ENCODE results near the gene TBCCD1.

TBCCD1 gene, protein sequence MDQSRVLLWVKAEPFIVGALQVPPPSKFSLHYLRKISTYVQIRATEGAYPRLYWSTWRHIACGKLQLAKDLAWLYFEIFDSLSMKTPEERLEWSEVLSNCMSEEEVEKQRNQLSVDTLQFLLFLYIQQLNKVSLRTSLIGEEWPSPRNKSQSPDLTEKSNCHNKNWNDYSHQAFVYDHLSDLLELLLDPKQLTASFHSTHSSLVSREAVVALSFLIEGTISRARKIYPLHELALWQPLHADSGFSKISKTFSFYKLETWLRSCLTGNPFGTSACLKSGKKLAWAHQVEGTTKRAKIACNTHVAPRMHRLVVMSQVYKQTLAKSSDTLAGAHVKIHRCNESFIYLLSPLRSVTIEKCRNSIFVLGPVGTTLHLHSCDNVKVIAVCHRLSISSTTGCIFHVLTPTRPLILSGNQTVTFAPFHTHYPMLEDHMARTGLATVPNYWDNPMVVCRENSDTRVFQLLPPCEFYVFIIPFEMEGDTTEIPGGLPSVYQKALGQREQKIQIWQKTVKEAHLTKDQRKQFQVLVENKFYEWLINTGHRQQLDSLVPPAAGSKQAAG

DNA sequence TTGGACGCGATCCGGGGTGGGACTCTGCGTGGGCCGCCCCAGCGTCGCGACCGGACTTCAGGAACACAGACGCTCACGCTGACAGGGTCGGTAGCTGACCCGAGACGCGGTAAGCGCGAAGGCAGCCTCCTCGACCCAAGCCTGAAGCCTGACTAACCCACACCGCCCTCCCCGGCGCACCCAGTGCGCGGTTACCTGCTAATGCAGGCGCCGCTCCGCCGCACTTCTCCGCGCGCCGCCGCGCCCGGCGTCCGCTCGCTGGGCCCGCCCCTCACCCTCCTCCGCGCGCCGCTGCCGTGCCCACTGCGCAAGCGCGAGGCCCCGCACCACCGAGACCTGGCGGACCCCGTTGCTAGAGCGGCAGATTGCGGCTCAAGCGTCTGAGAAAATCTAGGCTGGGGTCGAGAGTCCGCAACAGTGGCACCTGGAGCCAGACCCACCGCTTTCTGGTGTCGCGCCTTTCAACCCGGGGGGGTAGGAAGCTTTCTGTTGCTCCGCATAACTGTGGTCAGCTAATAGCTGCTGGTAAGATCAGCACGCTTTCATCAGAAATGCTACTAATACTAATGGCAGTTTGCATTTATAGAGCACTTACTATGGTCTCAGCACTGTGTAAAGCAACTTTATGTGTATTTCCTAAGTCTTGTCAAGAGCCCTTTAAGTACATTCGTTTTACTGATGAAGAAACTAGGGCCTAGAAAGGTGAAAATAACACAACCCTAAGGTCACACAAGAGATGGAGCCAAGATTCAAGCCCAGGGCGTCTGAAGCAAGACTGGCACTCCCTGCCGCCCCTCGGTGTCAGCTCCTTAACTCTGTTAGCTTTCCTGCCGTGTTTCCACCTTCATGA is at the start of gene TBCCD1:
Gene TBCCD1 (minus strand): TSS at position 268 of the 850 bp plus-strand sequence. CDS start 3,010 bp downstream, outside the sequence.
- DNase-seq: peak; percentile 75

DNA sequence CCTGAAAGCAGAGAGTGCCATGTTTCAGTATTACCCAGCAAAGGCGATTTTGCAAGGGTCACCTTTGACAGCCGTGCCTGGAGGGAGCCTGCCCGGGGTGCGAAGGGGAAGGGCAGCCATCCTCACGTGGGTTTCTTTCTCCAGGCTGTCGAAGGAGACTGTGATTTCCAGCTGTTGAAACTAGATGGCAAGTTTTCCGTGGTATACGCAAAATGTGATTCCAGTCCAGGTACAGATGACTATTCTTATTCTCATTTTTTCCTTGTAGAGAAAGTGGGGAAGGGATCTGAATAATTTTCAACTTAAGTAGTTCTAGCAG is 49.1 kb upstream of the TBCCD1 start:
- DNase-seq: no peak

DNA sequence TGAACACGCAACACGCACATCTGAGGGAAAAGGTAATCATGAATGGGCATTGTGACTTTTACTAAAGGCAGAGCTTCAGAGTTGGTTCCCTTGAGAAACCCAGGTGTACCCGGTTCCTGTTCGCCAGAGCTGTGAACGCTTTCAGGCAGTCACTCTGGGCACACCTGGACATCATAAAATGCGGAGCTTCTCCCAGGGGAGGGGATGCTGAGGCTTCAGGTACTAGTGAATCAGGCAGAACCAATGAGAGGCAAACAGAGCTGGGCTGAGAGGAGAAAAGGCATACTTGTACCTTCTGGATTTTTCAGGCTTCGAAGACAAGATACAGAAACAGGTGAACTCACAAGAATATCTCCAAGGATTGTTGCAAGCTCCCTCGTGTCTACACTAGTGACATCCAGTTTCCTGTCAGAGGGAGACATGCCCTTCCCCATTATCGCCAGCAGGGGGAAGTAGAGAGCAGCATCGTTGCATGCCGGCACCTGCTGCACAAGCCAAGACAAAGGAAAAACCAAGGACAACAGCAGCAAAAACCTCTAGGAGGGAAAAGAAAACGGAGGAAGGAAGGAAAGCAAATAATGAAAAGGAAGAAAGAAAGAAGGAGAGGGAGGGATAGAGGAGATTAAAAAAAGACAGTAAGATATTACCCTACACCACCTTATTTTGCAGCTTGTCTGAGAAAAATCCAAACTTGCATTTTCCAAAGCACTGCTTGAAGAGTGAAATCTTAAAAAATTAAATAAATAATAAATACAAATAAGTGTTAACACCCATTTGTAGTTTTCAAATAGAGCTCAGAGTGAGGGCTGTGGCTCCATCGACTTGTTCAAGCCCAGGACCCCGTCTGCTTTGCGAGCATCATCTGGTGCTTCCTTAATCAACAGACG is 47.7 kb upstream of the TBCCD1 start:
- peak; percentile 47 for DNase-seq

DNA sequence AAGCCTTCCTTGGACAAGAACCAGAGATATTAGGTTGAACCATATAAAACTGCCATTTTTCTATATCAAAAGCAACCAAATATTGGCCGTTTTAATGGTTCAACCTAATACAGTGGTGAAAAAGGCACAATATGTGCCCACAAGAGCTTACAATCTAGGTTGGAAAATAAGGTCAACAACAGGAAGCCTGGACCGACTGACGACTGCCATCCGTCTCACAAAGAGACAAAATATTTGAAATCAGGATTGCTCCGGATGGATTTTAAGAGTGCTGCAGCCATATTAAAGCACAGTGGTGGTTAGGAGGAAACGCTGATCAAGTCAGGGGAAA is 47.1 kb upstream of the TBCCD1 start:
- DNase-seq: no peak

DNA sequence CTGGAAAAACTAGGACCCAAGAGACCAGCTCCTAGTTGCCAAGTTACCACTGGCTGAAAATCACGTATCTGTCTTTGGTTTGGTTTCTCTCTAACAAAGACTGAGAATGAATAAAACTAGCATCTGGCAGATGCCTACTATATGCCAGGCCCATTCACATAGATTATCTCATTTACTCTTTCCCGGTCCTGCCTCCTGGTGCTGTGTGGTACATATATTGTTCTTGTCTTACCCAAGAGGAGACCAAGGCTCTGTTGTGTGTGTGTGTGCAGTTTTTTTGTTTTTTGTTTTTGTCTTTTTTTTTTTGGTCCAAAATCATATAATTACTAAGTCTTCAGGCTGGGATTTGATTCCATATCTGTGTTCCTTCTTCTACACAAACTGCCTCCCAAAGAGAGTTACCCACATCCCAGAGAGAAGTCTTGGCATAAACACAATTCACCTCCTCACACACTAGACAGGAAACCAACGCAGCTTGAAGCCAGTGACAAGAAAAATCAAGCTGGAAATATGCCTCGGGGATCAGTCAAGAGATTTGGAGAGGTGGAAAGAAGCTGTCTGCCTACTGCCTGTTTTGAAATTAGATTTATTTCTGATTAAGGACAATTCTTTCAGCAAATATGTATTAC is 46.6 kb upstream of the TBCCD1 start:
- no peak for DNase-seq

DNA sequence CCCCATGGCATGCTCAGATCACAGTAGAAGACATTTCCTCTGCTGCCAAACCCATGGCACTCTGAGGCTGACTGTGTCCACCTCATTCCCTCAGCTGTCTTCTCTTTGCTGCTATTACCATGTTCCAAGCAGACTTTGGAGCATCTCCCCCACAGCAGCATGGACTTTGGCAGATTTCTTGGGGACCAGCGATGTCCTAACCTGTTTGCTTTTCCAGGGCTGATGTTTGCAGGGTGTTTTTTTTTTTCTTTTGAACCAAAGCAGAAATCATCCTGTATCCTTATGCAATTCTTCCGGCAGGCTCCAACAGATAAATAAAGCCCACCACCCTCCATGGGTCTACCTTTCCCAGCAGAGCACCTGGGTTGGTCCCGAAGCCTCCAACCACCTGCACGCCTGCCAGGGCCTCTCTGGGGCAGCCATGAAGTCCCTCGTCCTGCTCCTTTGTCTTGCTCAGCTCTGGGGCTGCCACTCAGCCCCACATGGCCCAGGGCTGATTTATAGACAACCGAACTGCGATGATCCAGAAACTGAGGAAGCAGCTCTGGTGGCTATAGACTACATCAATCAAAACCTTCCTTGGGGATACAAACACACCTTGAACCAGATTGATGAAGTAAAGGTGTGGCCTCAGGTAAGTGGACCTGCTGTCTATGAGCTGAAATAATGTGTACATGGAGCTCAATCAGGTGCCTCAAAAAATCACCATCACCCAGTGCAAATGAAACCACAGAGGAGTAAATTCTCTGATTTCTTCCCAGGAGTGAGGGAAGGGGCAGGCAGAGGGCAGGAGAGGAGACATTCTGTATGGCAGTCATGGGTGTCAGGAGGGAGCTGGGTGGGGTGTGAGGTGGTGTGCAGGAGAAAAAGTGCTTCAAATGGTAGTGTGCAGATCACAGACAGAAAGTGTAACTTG is 45.8 kb upstream of the TBCCD1 start, which contains the start of gene AHSG:
Gene AHSG (plus strand): TSS at position 340 of the 916 bp plus-strand sequence. CDS start 82 bp downstream, at position 422.
- no peak for DNase-seq

DNA sequence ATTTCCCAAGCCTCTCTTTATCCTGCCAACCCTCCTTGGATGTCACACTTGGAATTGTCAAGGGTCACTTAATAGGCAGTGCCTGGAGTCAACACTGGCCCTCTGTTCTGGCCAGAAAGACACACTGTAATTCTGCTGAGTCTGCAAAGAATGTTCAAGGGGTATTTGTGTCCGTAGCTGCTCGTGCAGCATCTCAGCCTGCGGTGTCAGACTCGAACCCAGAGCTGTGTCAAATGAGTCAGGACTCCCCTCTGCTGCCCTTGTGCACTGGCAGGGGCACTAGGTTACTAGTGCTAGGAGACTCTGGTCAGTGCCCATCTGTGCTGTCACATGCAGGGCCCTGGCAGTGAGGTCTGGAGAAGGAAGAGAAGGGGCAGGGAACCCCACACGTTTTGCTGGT is 44.9 kb upstream of the TBCCD1 start:
- DNase-seq: no peak

DNA sequence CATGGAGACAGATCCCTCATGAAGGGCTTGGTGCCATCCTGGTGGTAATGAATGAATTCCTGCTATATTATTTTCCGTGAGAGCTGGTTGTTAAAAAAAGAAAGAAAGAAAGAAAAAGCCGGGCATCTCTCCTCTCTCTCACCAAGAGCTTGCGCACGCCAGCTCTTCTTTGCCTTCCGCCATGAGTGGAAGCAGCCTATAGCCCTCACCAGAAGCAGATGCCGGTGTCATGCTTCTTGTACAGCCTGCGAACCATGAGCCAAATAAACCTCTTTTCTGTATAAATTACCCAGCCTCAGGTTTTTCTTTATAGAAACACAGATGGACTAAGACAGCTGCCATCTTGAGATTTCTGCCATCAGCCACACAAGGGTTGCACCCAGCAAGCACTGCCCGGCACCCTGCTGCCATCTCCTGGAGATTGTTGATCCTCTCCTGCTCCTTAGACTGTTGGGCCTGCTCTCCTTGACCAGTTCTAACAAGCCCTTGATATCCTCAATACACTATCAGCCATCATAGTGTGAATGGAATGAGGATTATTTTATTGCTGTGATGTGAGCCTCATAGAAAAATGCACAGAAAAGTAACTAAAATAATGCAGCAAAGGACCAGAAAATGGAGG is 42.2 kb upstream of the TBCCD1 start:
- no peak for DNase-seq

DNA sequence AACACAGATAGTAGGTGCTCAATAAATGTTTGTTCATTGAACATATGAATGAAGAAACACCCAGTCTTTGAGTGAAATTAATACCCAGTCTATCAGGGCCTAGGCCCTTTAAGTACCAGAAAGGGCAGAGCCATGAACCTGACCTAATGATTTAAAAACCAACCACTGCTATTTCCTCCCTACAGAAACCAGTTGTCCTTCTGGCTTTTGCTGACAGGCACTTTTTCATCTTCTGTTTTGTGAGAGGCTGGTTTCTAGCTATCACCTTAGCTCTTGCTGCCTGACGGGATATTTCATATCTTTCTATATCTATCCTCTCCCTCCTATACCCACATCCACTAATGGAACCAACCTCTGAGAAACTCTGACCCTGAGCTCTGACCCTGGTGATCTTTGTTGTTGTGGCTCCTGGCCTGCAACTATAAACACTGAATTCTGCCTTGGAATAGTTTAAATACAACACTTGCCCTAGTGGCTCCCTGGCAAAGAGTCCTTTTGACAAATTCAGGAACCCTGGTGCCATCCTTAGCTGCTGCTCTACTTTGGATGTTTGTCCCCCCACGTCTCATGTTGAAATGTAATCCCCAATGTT is 41.6 kb upstream of the TBCCD1 start:
- DNase-seq: no peak

DNA sequence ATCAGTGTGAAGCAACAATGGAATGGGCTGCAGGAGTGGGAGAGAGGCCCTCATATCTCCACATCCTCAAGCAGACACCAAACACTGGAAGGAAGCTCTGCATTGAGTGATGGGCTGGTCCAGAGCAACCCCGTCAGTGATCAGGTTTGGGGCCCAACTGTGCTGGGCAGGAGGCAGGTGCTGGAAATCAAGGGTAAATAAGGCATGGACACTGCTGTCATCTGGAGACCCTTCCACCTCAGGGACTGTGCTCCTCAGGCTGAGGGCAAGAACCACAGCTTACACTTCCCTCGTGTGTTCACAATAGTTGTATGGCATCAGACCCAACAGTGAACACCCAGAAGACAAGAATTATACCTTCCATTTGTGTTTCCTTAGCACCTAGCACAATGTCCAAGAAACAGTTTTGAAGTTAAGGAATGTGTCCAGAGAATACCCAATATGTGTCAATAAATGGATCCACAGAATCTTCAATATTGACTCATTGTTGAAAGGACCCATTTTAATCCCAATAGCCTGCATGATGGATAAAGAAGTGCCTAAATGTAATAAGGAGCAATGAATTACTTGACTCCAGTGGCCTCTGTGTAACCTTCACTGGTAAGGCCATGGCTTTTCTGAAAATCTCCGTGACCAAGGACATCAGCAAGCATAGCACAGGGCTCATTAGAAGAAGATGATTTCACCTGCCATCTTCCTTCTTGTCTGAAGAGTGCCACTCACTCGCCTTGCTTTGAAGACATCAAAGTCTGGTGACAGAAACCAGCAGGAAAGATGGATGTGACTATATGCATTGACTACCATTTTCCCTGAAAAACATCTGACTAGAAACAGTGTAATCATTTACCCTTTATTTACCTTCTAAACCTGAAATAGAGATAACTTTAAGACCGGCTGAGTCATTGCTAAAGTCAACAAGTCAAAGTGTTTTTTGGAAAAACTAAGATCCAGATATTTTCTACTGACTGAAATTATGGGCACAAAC is 38.7 kb upstream of the TBCCD1 start:
- no peak for DNase-seq

DNA sequence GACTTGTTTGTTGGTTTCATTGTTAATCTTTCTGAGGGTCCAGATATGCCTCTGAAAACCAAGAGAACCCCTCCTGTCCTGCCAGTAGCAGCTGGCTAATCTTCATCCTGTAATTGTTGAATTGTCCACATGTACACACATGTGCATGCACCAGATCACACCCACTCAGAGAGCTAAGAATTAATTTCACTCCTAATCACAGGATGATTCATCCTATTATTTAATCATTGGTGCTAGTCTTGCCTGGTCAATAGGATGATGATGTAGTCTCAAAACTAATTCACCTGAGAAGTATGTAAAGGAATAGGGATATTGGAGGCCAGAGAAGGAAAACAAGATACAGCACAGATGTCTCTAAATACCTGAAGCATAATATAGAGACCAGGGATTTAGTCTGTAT is 37.9 kb upstream of the TBCCD1 start:
- no peak for DNase-seq

DNA sequence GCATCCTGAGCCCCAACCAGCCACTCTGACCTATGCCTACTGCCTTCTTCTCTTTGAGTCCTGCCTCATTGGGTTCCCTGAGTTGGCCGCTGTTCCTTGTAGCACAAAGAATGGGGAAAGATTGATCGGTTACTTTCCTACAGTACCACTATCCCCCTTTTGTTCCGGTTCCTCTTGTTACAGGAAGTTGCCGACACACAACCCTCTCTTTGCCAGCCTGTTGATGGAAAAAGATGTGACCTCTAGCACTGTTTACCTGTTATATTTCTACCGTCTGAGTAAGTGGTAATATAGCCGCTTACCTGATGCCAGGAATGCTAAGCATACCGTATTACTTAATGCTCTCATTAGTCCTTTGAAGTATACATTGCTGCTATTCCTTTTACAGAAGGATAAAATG is 36.0 kb upstream of the TBCCD1 start:
- DNase-seq: no peak

DNA sequence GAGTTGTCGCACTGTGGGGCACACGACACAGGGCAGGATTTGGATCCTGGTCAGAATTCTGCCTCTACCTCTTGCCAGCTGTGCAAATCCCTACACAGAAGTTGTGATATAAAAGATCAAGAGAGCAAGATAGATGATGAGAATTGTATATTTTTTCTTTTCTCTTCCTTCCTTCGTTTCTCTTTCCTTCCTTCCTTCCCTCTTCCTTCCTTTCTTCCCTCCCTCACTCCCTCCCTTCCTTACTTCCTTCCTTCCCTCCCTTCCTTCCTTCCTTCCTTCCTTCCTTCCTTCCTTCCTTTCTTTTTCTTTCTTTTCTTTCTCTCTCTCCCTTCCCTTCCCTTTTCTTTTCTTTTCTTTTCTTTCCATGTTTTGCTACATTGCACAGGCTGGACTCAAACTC is 33.8 kb upstream of the TBCCD1 start:
- DNase-seq: no peak

DNA sequence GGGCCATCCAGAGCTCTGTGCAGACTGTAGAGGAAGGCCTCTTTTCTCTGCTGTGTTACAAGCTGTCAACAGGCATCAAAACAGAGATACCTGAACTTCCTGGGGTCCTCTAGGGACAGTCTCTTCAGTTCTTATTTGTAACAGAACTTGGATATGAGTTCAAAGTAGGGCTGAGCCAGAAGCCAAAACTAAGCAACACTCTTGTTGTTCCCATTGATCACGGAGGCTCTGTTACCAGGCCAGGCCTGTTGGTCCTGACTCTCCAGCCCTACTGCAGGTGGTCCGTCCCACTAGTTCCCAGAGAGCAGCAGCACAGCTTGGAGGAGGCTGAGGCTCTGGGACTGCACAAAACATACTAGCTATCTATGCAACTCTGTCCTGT is 32.6 kb upstream of the TBCCD1 start:
- DNase-seq: no peak

DNA sequence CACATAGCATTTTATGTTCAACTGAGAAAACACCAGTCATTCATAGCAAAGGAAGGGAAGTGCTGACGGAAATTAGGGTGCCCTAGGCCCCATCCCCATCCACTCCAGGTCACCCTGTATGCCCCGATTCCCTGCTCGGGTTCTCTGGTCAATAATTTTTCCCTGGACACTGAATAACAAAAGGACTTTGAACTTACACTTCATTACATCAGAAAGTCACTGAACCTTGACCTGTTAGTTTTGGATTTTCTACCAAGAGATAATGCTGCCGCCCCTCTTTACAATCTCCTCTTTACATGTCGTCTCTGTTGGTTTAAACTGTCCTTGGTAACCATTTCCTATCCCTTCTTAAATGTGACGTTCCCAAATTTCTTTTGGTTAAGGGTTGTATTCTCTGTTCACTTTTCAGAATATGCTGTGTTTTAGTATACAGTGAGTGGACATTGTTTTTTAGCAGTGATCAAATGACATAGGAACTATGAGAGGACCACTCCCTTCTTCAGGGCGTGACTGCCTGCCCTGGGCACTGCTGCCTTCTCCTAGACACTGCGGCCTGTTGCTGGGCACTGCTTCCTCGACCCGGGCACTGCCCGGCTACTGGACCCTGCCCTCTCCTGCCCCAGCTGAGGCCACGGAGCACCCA is 32.1 kb upstream of the TBCCD1 start:
- no peak for DNase-seq

DNA sequence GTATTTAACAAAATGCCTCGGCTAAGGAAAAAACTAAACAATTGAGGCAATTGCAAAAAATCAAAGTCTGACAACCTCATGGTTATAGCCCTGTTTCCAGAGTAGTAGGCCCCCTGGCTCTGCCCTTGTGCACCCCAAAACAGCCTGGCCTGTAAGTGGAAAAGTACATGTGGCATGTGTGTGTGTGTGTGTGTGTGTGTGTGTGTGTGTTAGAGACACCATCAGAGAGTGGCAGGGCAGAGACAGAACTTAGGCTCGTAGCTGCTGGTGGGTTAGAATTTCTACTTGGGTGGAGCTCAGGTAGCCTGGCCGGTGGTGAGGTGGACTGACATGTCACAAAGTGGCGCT is 31.6 kb upstream of the TBCCD1 start:
- DNase-seq: no peak

DNA sequence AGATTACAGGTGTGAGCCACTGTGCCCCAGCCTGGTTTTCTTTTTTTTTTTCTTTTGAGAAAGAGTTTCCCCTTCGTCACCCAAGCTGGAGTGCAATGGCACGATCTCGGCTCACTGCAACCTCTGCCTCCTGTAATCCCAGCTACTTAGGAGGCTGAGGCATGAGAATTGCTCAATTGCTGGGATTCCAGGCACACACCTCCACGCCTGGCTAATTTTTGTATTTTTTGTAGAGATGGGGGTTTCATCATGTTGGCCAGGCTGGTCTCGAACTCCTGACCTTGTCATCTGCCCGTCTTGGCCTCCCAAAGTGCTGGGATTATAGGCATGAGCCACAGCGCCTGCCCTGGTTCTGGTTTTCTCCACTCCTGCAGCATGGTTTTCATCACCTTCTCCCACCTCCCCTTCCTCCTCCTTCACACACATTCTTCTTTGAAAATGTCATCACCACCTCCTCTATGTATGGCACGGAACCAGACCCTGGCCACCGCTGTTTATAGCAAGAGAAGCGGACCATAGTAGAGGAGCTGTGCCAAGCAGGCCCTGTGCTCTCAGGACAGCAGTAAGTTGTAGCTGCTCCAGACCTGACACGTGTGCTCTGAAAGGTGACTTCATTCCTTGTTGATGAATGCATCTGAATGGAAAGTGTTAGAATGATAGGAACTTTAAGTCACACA is 31.1 kb upstream of the TBCCD1 start:
- DNase-seq: peak; percentile 93

Data from NCI-H226 (cell line).